B cell (primary cell): Measurements from ENCODE around the gene SIRT4. TPM values are rescaled to one million over a fixed set of nuclear protein-coding genes. Genes with fewer than 3 reads are reported as not detected.
A peak's percentile ranks its signal among the peaks of the same experiment; 100 is the strongest.

Experiments
- ATAC-seq: fragments of 200-7000 bp; cut with Tn5 transposase; one replicate; pipeline ENCODE4 v1.10.0; 2021; ENCODE audit warnings: low read depth, mild to moderate bottlenecking, moderate number of reproducible peaks, moderate library complexity
- CTCF ChIA-PET: fragments of 350-600 bp; sonication (Branson Sonifier 250); formaldehyde crosslinking; loops from one replicate; lab custom pipeline; 2021; ENCODE audit warnings: antibody characterized with exemption, inconsistent platforms; lab: Charles Lee
- POLR2A ChIA-PET: fragments of 350-600 bp; sonication (Branson Sonifier 250); formaldehyde crosslinking; loops from one replicate; lab custom pipeline; 2021; ENCODE audit warnings: antibody characterized with exemption; lab: Charles Lee
- DNase-seq: peaks from one replicate; pipeline ENCODE4 v3.0.0; 2013
- H2AFZ ChIP-seq: 2 replicates; pipeline ENCODE4 v1.6.1; 2012; ENCODE audit warnings: mild to moderate bottlenecking, low read depth, low read length; ENCODE audit not compliant: insufficient read depth, poor library complexity, severe bottlenecking
- H3K27ac ChIP-seq, 2 donors: 1 replicate in 1 of 2; 2 replicates in 1 of 2; pipeline ENCODE4 v1.5.1; 2012 to 2013; ENCODE audit warnings: low read length in 2 of 2, mild to moderate bottlenecking in 2 of 2, moderate library complexity in 1 of 2
- H3K27me3 ChIP-seq, 4 experiments: fragments of 200-600 bp in 1 of 4; sonication (generic) in 1 of 4; replicated peaks in 1 of 4; 1 replicate in 2 of 4; 2 replicates in 2 of 4; pipeline versions ENCODE4 v1.6.1 to v1.7.0; 2013 to 2016; ENCODE audit warnings: low read length in 3 of 4, mild to moderate bottlenecking in 2 of 4, mixed read lengths in 1 of 4, moderate library complexity in 1 of 4; ENCODE audit not compliant: insufficient read depth in 4 of 4, control insufficient read depth in 3 of 4; ENCODE audit errors: control extremely low read depth in 1 of 4
- H3K36me3 ChIP-seq, 2 experiments: replicated peaks in 1 of 2; 1 replicate in 1 of 2; 2 replicates in 1 of 2; pipeline versions ENCODE4 v1.6.1 to v1.7.1; 2013; ENCODE audit warnings: low read length in 1 of 2; ENCODE audit not compliant: insufficient read depth in 2 of 2, control insufficient read depth in 1 of 2; ENCODE audit errors: control extremely low read depth in 1 of 2, extremely low read depth in 1 of 2
- H3K4me1 ChIP-seq, 2 donors: fragments of 200-600 bp in 1 of 2; sonication (generic) in 1 of 2; 1 replicate in 1 of 2; 2 replicates in 1 of 2; pipeline versions ENCODE4 v1.5.1 to v1.6.1; 2013 to 2017; ENCODE audit warnings: low read length in 2 of 2; ENCODE audit not compliant: control insufficient read depth in 2 of 2, insufficient read depth in 2 of 2
- H3K4me2 ChIP-seq: replicated peaks from 2 replicates; pipeline ENCODE3; 2012; ENCODE audit warnings: mild to moderate bottlenecking, low read depth, low read length; ENCODE audit not compliant: poor library complexity, severe bottlenecking
- H3K4me3 ChIP-seq, 5 experiments: fragments of 200-600 bp in 1 of 5; sonication (generic) in 1 of 5; 1 replicate in 3 of 5; 2 replicates in 2 of 5; pipeline versions ENCODE4 v1.5.1 to v1.7.0; 2011 to 2016; ENCODE audit warnings: low read length in 4 of 5, mild to moderate bottlenecking in 4 of 5, low read depth in 2 of 5, control low read depth in 1 of 5, moderate library complexity in 1 of 5; ENCODE audit not compliant: insufficient read depth in 1 of 5; ENCODE audit errors: control extremely low read depth in 1 of 5, extremely low read depth in 1 of 5
- H3K79me2 ChIP-seq: fragments of 200-600 bp; sonication (generic); one replicate; pipeline ENCODE4 v1.6.0; 2016; ENCODE audit warnings: low read length; ENCODE audit not compliant: control insufficient read depth, insufficient read depth
- H3K9ac ChIP-seq: fragments of 200-600 bp; sonication (generic); 2 replicates; pipeline ENCODE4 v1.6.1; 2017; ENCODE audit warnings: mild to moderate bottlenecking, low read length, moderate library complexity
- H3K9me3 ChIP-seq, 3 donors: one replicate each; pipeline versions ENCODE4 v1.6.1 to v1.7.1; 2013; ENCODE audit warnings: low read length in 2 of 3; ENCODE audit not compliant: control insufficient read depth in 2 of 3, insufficient read depth in 1 of 3; ENCODE audit errors: control extremely low read depth in 1 of 3
- H4K20me1 ChIP-seq: 2 replicates; pipeline ENCODE4 v1.6.0; 2012; ENCODE audit warnings: mild to moderate bottlenecking, low read length; ENCODE audit not compliant: insufficient read depth, control insufficient read depth, poor library complexity, severe bottlenecking
- H3K27ac Mint-ChIP-seq: one replicate; pipeline ENCODE4 v1.8.0; 2021; ENCODE audit warnings: mixed read lengths
- H3K27me3 Mint-ChIP-seq: one replicate; pipeline ENCODE4 v1.8.0; 2021; ENCODE audit warnings: mixed read lengths
- H3K4me1 Mint-ChIP-seq: one replicate; pipeline ENCODE4 v1.8.0; 2021; ENCODE audit warnings: mixed read lengths
- H3K4me3 Mint-ChIP-seq: one replicate; pipeline ENCODE4 v1.8.0; 2021; ENCODE audit warnings: mixed read lengths
- H3K9me3 Mint-ChIP-seq: one replicate; pipeline ENCODE4 v1.8.0; 2022; ENCODE audit warnings: mixed read lengths; ENCODE audit not compliant: insufficient read depth
- CTCF ChIP-seq: fragments of 200-600 bp; IDR thresholded peaks from one replicate; pipeline ENCODE4 v1.8.0; 2022; ENCODE audit warnings: antibody characterized with exemption, mild to moderate bottlenecking
- EZH2 ChIP-seq: IDR thresholded peaks from 2 replicates; pipeline ENCODE4 v1.6.1; 2012; ENCODE audit warnings: borderline replicate concordance, low read depth, mild to moderate bottlenecking, moderate library complexity, low read length; ENCODE audit not compliant: insufficient read depth, poor library complexity, severe bottlenecking
- WGBS: methylation state at CpG from one replicate; pipeline ENCODE4 v1.1.5; 2013; ENCODE audit warnings: missing lambda C conversion rate; ENCODE audit not compliant: insufficient coverage; 5-methylcytosine and 5-hydroxymethylcytosine counted together
- intact Hi-C: fragments of 100-400 bp; cut with micrococcal nuclease; formaldehyde crosslinking; loops from one replicate; pipeline ENCODE4 v1.10.0; 2022
- polyA plus RNA-seq: library from polyadenylated mRNA; depleted of rRNA; stranded (reverse); fragments of >200 nt; gene quantifications from 2 replicates; pipeline ENCODE4 v1.2.3, GENCODE V29; 2012
- total RNA-seq, 2 donors: library from RNA; stranded (reverse); fragments of 120-200 nt in 1 of 2; gene quantifications; 1 replicate in 1 of 2; 2 replicates in 1 of 2; pipeline versions ENCODE4 v1.2.3 to v1.2.4, GENCODE V29; 2013 to 2022

Gene SIRT4
- total and polyA plus RNA-seq, 2 donors (not counting 1 experiment from before 2014, with no cell fraction given) = 1.5 to 4.8 TPM

- intact Hi-C loops = loop anchor here (1.0 to 5.0 kb wide), 6 partner anchors 74 to 754 kb away; partner anchors contain the start of genes DYNLL1 and SRSF9
- H3K27ac Mint-ChIP-seq = no peak overlapping the region
- TF ChIP-seq EZH2 = no peak
- TF ChIP-seq CTCF = peak; percentile 84
- no peak overlapping the region for H3K4me3 Mint-ChIP-seq
- H3K27me3 Mint-ChIP-seq = peaks cover 52% of the 10 kb centered on the region
- peaks cover 0 to 20% (median 8%) of the 10 kb centered on the region in 4 experiments for H3K27me3 ChIP-seq
- H3K4me3 ChIP-seq = no peak overlapping the region
- no peaks in the 10 kb centered on the region for H3K9me3 Mint-ChIP-seq
- no peak overlapping the region for H3K9ac ChIP-seq
- no peaks in the 10 kb centered on the region for H3K79me2 ChIP-seq
- H3K4me1 ChIP-seq = peaks cover 0 to 6% of the 10 kb centered on the region in 2 donors
- no peak overlapping the region for H3K27ac ChIP-seq
- no peak overlapping the region for H2AFZ ChIP-seq
- no peaks in the 10 kb centered on the region for H4K20me1 ChIP-seq
- ATAC-seq (peak; percentile 73), DNase-seq (peak; percentile 78)
- H3K4me2 ChIP-seq = no peak overlapping the region
- no peaks in the 10 kb centered on the region for H3K9me3 ChIP-seq
- H3K4me1 Mint-ChIP-seq = peaks cover under 1% of the 10 kb centered on the region
- ChIA-PET POLR2A (no interaction called here), CTCF (interaction anchor here (0.6 to 1.6 kb wide), 14 partner anchors 8 to 803 kb away, joined by 3 to 13 read pairs (median 4); partner anchors contain the start of genes DYNLL1 and POP5)
- 81% methylated on average over 12 of the region's 13 CpGs for WGBS
- H3K36me3 ChIP-seq = no peaks in the 10 kb centered on the region
These were observed 54.5 kb downstream of the SIRT4 start for GRCh38 chr12:120356567-120357030.

DNA sequence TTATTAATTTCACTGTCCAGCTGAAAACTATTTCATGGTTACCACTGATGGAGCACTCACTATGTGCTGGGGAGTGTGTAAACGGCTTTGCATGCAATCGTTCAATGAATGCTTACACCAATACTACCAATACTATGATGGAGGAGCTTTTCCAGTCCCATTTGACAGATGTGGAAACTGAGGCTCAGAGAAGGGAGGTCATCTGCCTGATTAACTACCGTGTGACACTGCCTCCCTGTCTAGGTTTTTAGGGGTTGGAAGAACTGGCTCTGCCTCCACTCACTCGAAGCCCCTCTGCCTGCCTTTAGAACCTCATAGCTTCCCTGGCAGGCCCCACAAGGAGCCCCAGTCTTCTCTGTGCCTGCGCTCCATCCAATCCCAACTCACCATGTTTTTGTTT lies 55.0 kb downstream of the SIRT4 start:
- POLR2A ChIA-PET = no interaction called here
- H4K20me1 ChIP-seq = no peaks in the 10 kb centered on the region
- Mint-ChIP-seq H3K4me3 (no peak overlapping the region), H3K27ac (no peak overlapping the region), H3K4me1 (peaks cover 2% of the 10 kb centered on the region), H3K27me3 (peaks cover 52% of the 10 kb centered on the region), H3K9me3 (no peaks in the 10 kb centered on the region)
- no peak overlapping the region for H3K9ac ChIP-seq
- ATAC-seq = no peak
- peaks cover 0 to 10% of the 10 kb centered on the region in 2 donors for H3K4me1 ChIP-seq
- H3K36me3 ChIP-seq = no peaks in the 10 kb centered on the region
- WGBS = 80% methylated on average over 1 of the region's 5 CpGs
- H3K27ac ChIP-seq = no peak overlapping the region
- no peak for DNase-seq
- H2AFZ ChIP-seq = no peak overlapping the region
- intact Hi-C loops = loop anchor here (5.0 kb wide), 1 partner anchor 290 kb away; no protein-coding TSS in a partner anchor
- H3K4me2 ChIP-seq = no peak overlapping the region
- no peaks in the 10 kb centered on the region for H3K79me2 ChIP-seq
- peaks cover 0 to 25% (median 11%) of the 10 kb centered on the region in 4 experiments for H3K27me3 ChIP-seq
- TF ChIP-seq CTCF (no peak), EZH2 (no peak)
- H3K9me3 ChIP-seq = no peaks in the 10 kb centered on the region
- CTCF ChIA-PET = interaction anchor here (0.5 to 1.6 kb wide), 15 partner anchors 9 to 802 kb away, joined by 3 to 13 read pairs (median 4); partner anchors contain the start of genes DYNLL1, POP5 and RNU4-2
- no peak overlapping the region for H3K4me3 ChIP-seq
